OCI-LY7 (cell line): ENCODE measurements around the gene RHOG.

ENCODE experiments used
- CTCF ChIP-seq: fragments of 200-600 bp; sonication (generic); conservative IDR thresholded peaks from 2 replicates; pipeline ENCODE4 v1.5.1; 2014; ENCODE audit warnings: mild to moderate bottlenecking, antibody characterized with exemption, low read length, moderate library complexity, mixed read lengths
- EZH2phosphoT487 ChIP-seq: fragments of 200-600 bp; sonication (generic); IDR thresholded peaks from 2 replicates; pipeline ENCODE4 v1.6.1; 2018; ENCODE audit warnings: low read depth, borderline replicate concordance, mild to moderate bottlenecking, mixed run types, antibody characterized with exemption, low read length, moderate library complexity, mixed read lengths

DNA sequence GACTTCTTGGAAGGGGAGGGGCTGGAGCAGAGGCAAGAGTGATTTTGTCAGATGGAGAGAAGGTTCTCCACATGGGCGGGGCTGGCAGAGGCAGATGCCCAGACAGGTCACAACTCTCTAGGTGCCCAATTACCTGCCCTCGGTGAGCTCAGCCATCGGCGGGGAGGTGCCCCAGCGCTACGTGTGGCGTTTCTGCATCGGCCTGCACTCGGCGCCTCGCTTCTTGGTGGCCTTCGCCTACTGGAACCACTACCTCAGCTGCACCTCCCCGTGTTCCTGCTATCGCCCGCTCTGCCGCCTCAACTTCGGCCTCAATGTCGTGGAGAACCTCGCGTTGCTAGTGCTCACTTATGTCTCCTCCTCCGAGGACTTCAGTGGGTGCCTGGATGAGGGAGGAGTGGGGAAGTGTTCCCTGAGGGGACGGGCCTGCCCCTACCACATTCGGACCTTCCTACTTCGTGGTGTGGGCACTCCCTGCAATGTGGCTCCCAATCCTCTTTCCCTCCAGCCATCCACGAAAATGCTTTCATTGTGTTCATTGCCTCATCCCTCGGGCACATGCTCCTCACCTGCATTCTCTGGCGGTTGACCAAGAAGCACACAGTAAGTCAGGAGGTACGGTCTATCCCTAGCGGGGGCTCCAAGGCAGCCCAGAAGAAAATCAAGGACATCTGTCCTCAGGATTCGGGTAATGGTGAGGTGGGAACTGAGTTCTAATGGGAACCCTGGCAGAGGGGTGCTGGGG lies 16.8 kb downstream of the RHOG start:
- TF ChIP-seq CTCF (no peak), EZH2phosphoT487 (no peak)
